Esophagus muscularis mucosa (tissue), 4 donors: ENCODE data around the gene VPS33A.

Experiments used
- CTCF ChIP-seq, 3 experiments: fragments of 200-600 bp in 2 of 3; fragments of 450-650 bp in 1 of 3; sonication (generic) in 2 of 3; IDR thresholded peaks; one replicate each; pipeline ENCODE4 v1.5.1; 2017 to 2019; ENCODE audit warnings: antibody characterized with exemption in 3 of 3, mild to moderate bottlenecking in 2 of 3, moderate library complexity in 1 of 3
- EP300 ChIP-seq: sonication (generic); formaldehyde crosslinking; IDR thresholded peaks from one replicate; pipeline ENCODE4 v1.6.1; 2017; ENCODE audit warnings: antibody characterized with exemption
- POLR2A ChIP-seq: fragments of 450-650 bp; IDR thresholded peaks from one replicate; pipeline ENCODE4 v1.6.1; 2017; ENCODE audit warnings: antibody characterized with exemption, moderate library complexity, mild to moderate bottlenecking, low read depth
- POLR2AphosphoS5 ChIP-seq, 2 donors: sonication (generic); formaldehyde crosslinking; IDR thresholded peaks; one replicate each; pipeline ENCODE4 v1.6.1; 2017; ENCODE audit warnings: antibody characterized with exemption in 2 of 2

DNA sequence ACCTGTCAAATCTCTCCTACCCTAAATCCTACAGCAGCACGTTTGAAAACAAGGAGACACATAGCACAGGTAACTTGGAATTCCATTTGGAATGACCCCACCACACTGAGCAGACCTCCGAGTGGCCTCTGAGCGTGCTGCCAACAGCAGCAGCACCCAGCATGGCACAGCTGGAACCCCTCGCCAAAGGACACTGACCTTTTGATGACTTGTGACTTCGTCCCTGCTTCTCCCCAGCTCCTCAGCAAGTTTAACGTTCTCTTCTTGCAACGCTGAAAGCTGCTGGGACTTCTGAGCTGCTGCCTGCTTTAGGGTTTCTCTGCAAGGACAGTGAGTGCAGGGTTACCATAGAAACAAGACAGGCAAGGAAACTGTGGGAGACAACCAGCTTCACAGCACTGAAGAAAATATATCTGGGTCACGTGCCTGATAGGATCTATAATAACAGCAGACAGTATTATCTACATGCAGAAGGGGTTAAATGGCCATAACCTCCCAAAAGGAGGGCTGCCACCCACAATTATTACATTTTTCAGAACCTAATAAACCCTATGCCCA, 43.3 kb upstream of the VPS33A start:
- no peak for TF ChIP-seq CTCF (IDR thresholded peaks at IDR 0.05)
- no peak for TF ChIP-seq POLR2AphosphoS5 (IDR thresholded peaks at IDR 0.05)
- TF ChIP-seq EP300 = no peak
- no peak for TF ChIP-seq POLR2A
